NCI-H2029 treated with DMSO at 0.1 percent for 48 hours (cell line): Measurements from ENCODE around the gene NUAK2.
A peak's percentile ranks its signal among the peaks of the same experiment; 100 is the strongest.
"Not testable (repeated sequence)": the region's sequence is repeated elsewhere in the genome, so short reads cannot be mapped to it uniquely, and the experiment has no call there.

Experiments used
- DNase-seq: peaks from one replicate; lab custom pipeline; 2025; lab: John Stamatoyannopoulos, UW

The NUAK2 gene

DNA sequence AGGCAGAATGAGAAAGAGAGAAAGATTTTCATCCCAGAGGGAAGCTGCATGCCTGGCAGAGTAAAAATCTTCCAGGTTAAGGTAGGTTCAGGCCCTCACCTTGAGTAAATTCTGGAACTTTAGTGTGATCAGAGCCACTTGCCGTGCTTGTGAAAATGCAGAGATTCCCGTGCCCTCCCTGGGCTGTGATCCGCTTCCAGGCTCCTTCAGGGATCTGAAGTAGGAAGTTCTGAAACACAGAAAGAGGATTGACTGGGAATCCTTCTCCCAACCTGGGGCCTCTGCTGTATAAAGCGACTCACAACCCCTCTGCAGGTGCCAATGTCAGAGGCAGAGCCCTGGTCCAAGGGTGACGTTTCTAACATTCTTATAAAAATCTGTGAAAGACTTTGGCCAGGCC lies 26.6 kb downstream of the NUAK2 start:
- DNase-seq, result no peak

DNA sequence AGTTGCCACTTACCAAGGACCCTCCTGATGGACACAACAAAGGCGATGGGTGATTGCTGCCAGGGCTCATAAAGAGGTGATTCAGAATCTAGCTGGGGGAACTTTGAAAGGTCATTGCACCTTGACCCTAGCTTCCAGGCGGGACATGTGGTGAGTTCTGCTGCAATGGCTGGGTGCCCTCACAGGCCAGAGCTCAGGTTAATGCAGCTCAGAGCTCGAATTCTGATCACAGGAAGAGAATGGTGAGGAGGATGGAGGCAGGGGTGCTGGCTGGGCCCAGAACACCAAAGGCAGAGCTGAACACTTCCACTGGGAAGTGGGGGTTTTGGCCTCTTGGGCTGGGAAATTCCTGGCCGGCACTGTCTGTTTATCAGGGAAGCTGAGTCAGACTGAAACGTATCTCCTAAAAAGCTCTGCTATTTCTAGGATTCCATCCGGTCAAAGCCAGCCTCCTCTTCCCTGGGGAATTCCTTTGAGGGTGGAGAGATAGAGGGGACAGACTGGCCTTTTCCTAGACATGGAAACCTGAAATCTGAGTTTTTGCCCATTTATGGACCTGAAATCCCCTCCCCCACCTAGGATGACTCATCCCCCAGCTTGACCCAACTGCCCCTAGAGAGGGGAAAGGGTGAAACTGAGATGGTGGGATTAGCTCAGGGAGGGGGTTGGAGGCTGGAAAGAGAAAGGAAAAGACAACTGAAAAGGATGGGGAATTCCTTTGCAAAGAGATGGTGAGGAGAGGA lies 27.2 kb downstream of the NUAK2 start:
- DNase-seq, result no peak

DNA sequence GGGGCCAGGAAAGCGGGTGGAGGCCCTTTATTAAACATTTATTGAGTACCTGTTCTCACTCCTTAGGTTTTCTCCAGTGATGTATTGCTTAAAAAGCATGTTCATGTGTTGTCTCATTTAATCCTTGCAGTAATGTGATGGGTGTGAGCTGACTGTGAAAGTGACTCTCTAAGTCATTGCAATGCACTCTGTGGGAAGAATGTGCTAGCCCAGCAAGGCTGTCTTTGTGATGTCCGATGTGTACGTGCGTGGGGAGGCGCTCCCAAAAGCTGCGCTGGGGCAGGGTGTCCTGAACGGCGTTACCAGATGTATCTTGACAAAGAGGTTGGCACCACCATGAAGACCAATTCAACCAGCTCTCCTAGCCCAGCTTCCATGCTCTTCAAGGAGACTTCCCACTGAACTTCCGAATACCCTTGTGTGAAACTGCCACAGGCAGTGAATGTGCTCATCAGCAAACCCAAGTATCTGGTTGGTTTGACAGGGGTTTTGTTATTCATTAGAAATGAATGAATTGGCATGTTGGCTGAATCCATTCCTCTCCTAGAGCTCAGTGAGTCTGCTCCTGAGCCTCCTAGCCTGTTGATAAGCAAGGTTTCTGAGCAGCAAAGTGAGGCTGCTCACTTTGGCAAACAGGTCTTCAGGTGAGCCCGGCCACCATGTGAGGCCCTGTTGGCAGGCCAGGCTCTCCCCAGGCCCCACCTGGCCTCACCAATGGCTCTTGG lies 28.0 kb downstream of the NUAK2 start:
- DNase-seq, result no peak

GRCh38 chr1:205291596-205291995 lies 29.9 kb downstream of the NUAK2 start:
- no peak for DNase-seq

- no peak for DNase-seq
Measured at GRCh38 chr1:205287767-205288559, 33.6 kb downstream of the NUAK2 start.

GRCh38 chr1:205287076-205287475 lies 34.5 kb downstream of the NUAK2 start:
- no peak for DNase-seq

- DNase-seq, result no peak
Measured at GRCh38 chr1:205286335-205286950, 35.1 kb downstream of the NUAK2 start.

DNA sequence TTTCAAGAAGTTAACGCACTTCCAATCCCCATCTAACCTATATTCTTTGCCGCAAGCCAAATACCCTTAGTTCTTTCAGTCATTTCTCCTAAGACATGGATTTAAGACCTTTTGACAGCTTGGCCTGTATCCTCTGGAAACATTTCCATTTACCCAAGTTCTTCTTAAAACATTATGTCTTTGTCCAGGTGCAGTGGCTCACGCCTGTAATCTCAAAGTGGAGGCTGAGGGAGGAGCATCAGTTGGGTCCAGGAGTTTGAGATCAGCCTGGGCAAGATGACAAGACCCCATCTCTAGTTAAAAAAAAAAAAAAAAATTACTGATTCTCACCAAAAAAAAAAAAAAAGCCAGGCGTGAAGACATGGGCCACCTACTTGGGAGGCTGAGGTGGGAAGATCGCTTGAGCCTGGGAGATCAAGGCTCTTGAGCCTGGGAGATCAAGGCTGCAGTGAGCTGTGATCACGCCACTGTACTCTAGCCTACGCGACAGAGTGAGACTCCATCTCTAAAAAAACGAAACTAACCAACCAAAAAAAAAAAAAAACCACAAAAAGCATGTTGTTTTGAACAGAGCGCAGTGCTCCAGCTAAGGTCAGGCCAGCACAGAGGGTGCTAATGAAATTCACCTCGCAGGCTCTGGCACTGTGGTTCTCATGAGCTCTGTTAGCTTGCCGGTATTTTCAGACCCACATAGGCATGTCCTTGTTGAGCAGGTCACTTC lies 36.0 kb downstream of the NUAK2 start:
- DNase-seq, result no peak

GRCh38 chr1:205284420-205285144 lies 37.0 kb downstream of the NUAK2 start:
- peak; percentile 84 for DNase-seq

GRCh38 chr1:205283270-205284147 lies 38.0 kb downstream of the NUAK2 start:
- no peak for DNase-seq

DNA sequence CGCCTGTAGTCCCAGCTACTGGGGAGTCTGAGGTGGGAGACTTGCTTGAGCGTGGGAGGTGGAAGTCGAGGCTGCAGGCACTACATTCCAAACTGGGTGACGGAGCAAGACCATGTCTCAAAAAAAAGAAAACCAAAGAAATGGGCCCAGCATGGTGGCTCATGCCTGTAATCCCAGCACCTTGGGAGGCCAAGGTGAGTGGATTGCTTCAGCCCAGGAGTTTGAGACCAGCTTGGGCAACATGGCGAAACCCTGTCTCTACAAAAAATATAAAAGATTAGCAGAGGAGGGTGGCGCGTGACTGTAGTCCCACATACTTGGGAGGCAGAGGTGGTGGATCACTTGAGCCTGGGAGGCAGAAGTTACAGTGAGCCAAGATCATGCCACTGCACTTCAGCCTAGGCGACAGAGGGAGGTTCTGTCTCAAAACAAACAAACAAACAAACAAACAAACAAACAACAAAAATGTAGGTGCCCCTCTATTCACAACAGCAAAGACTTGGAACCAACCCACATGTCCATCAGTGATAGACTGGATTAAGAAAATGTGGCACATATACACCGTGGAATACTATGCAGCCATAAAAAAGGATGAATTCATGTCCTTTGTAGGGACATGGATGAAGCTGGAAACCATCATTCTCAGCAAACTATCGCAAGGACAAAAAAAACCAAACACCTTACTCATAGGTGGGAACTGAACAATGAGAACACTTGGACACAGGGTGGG lies 40.7 kb downstream of the NUAK2 start:
- DNase-seq, result not testable (repeated sequence)

- DNase-seq, result no peak
Measured at GRCh38 chr1:205279986-205280385, 41.6 kb downstream of the NUAK2 start.

- DNase-seq, result no peak
Measured at GRCh38 chr1:205276689-205277065, 44.9 kb downstream of the NUAK2 start.

GRCh38 chr1:205275916-205276688 lies 45.4 kb downstream of the NUAK2 start:
- no peak for DNase-seq

DNA sequence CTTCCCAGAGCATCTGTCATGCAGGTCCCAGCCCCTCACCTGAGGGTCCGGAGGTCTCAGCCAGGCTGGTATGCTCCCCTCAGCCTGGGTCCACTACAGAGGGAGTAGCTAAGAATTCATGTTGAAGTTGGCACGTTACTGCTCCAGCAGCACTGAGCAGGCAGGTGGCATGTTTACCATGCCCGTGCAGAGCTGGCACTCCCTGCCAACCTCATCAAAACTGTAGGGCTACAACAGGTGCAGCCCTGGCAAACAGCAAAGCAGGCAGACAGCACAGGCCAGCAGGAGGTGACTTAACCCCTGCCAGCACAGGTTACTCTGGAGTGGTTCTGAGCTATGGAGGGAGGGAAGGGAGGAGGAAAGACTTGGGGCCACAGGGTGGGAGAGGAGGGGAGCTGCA lies 46.4 kb downstream of the NUAK2 start:
- DNase-seq, result peak; percentile 65

GRCh38 chr1:205274041-205274691 lies 47.4 kb downstream of the NUAK2 start:
- no peak for DNase-seq

DNA sequence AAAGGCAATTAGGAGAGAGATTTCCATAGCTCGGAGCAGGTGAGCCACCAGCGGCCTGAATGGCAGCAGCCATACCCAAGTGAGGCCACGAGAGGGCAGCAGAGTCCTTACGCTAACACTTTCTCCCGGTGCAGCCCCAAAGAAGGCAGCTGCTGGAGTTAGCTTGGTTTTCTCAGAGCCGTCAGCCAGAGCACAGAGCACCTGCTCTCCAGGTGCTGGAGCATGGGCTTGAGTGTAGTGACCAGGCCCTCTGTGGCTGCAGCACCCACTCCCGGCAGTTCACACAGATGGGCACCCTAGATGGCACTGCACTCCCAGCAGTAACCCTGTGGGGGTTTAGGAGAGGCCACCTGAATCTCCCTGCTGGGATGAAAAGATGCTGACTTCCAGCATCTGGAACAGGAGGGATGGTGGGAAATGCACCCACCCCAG lies 48.0 kb downstream of the NUAK2 start:
- peak; percentile 70 for DNase-seq

DNA sequence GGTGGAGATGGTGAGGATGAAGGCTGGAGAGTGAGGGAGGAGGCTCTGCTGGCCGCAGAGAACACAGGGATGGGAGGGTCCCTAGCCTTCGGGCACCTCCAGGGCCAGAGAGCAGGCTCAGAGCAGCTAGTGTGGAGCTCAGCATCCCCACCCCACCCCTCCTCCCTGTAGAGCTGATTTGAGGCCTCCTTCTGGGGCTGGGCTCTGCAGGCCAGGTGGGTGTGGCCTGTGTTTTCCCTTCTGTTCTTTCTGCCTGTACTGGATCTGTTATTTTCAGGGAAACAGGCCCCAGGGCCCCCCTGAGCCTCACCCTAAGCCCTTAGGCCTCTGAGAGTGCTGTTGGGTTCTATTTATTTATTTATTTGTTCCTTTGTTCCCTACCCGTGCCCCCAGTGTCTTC lies 49.0 kb downstream of the NUAK2 start:
- no peak for DNase-seq
